GM15510 (cell line): ENCODE data around the gene A4GALT.
A peak's percentile ranks its signal among the peaks of the same experiment; 100 is the strongest.

Experiments used
- POLR2A ChIP-seq: IDR thresholded peaks from 3 replicates; pipeline ENCODE4 v1.6.1; 2011; ENCODE audit warnings: borderline replicate concordance; ENCODE audit not compliant: insufficient read length; ENCODE audit errors: extremely low read depth

A4GALT gene, protein sequence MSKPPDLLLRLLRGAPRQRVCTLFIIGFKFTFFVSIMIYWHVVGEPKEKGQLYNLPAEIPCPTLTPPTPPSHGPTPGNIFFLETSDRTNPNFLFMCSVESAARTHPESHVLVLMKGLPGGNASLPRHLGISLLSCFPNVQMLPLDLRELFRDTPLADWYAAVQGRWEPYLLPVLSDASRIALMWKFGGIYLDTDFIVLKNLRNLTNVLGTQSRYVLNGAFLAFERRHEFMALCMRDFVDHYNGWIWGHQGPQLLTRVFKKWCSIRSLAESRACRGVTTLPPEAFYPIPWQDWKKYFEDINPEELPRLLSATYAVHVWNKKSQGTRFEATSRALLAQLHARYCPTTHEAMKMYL

DNA sequence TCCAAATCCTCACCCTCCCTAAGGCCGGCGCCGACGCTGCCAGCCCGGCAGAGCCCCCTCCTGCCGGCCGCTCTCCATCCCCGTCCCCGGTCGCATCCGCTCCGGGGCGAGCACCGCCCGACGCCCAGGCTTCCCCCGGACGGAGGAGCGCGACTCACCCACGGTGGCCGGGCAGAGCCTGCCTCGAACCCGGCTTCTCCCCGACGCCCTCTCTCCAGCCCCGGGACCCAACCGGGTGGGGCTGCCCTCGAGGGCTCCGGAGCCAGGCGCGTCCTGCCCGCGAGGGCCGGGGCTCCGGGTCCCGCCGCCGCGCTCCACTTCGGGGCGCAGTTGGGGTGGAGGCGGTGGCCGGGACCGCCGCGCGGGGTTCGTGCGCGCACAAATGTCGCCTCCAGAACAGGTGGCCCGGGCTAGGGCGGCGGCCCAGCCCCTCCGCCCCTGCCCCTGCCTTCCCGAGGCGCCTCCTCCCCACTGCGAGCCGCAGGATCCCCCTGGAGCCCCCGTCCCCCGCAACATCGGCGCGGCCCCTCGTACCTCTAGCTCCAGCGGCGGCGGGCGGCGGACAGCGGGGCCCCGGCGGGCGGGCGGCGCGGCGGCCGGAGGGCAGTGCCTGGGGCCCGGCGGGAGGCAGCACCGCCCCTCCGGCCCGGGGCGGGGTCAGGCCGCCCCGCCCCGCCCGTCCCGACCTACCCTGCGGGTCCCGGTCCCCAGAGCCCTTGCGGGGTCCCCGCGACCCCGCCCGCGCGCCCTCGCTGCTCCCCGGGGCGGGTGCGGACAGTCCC is at the start of gene A4GALT:
Gene A4GALT, minus strand, starts transcription at position 608 of the 782 bp plus-strand sequence. CDS start 26,919 bp downstream, outside the sequence.
- TF ChIP-seq POLR2A = peak; percentile 57

DNA sequence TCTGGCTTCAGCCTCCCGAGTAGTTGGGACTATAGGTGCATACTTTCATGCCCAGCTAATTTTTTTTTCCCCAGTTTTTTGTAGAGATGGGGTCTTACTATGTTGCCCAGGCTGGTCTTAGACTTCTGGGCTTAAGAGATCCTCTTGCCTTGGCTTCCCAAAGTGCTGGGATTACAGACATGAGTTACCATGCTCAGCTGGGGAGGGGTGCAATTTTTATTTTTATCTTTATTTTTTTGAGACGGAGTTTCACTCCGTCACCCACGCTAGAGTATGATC is 49.7 kb upstream of the A4GALT start:
- TF ChIP-seq POLR2A = no peak

DNA sequence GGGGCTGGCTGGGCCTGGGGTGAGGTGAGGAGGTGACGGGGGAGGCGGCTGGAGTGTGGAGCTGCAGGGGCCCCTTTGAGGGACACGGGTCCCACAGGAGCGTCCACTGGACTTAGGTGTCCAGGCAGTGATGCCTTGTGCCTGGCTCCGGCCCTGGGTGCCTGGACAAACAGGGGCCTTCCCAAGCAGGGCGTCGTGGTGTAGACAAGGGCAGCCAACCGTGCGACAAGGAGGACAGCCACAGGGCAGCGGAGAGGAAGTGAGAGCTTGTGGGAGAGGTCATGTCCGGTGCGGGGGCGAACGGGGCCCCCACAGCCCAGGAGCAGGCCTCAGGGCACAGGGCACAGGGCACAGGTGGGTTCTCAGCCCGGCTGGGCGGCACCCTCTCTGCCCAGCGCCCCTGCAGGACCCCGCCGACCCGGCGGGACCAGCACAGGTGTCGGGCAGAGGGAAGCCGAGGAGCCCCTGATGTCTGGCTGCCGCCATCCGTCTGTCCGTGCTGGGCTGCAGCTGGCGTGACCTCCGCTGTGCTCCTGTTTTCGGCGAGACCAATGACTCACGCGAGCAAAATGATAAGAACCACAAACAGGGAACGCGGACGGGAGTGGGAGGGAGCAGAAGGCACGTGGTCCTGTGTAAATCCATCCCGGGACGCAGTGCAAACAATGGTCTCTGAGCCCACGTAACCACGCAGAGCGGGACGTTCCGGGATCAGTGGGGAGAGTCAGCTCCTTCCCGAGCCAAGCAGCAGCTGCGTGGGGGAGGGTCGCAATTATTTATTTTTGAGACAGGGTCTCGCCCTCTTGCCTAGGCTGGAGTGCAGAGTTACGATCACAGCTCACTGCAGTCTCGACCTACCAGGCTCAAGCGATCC is 49.1 kb upstream of the A4GALT start:
- no peak for TF ChIP-seq POLR2A

DNA sequence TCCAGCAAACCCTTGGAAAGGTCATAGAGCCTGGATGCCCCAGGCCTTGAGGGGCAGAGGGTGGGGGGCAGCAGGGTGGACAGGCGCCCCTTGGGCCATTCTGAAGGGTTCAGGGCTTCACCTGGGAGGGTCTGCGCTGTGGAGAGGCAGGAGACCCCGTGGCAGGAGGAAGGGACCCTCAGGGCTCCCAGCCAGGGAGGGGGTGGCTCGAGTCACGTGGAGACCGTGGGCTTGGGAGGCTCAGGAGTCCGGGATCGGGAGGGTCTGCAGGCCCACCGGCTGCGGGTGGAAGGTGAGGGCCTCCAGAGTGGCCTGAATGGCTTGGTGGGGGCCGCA is 48.5 kb upstream of the A4GALT start:
- no peak for TF ChIP-seq POLR2A

DNA sequence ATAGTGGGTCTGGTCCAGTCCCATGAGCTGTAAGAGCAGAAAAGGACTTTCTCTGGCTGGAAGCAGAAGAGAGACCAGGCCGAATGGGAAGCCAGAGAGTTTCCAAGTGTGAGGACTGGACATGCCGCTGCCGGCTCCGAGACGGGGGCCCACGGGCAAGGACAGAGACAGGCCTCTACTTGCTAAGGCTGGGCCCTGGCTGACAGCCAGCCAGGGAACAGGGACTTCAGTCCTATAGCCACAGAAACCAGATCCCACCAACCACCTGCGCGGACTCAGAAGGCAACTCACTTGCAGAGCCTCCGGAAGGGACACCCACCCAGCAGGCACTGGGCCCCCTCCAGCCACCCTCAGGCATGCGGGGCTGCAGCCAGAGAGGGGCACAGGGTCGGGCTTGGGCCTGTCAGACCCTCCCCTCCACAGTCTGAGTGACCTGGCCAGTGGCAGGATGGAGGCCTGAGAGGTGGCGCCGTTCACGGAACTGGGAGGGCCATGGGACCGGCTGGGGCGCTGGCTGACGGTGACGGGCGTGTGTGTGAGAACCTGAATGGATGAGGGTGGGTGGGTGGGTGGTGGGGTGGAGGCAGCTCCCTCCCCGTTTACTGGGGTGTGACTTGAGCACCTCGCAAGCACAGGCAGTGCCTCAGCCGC is 47.8 kb upstream of the A4GALT start:
- no peak for TF ChIP-seq POLR2A

DNA sequence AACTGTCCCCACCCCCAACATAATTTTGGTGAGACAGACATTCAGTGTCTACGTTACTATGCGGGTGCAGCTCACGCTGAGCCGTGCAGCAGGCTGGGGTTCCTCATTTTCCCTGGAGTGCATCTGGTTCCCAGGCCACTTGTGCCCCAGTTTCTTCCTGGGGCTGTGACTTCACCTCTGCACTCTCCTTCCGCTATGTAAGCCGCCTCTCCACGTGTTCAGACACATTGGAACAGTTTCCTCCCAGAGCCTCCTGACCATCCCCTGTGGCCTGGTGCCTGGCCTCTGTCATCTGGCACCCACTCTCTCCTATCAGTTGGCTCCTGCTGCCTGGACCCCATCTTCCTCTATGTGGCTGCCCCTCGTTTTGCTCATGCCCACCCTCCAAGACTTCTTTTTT is 46.2 kb upstream of the A4GALT start:
- no peak for TF ChIP-seq POLR2A

DNA sequence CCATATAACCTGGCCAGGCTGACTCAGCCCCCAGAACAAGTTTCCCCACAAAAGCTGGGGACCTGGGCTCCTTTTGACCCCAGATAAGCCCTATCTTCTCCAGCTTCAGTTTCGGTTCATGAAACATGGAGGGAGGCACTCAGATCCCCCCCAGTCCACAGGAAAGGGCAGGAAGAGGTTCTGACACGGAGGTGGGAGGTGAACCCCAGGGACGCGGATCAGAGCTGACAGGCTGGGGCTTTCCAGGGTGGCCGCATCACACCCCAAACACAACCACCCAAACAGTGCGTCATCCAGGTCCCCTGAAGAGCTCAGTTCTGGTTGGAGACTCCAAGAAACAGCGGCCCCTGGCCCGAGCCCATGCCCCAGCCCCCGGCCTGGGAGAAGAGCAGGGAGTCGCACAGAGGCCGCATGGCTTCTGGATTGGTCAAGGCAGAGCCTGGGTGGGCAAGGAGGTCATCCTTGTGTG is 44.3 kb upstream of the A4GALT start:
- no peak for TF ChIP-seq POLR2A

DNA sequence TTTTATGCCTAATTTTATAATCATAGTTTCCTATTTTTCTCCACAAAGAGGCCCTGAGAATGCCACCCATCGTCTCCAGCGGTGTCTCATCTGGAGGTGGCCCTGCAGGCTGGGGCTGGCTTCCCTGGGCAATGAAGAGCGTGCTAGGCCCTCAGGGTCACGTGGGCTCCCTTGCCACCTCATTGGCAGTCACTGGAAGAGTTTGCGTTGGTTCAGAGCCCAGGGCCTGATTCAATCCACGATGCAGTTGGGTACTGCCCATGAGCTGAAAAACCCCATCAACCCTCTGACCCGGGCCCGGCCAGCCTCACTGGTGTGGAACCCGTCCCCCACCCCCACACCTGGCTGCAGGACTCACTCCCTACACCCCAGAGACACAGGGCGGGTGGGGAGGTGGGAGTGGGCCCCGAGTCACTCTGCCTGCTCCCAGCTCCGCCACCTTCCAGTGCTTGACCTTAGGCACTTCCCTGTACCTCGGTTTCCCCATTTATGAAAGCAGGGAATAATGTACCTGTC is 43.4 kb upstream of the A4GALT start:
- no peak for TF ChIP-seq POLR2A

DNA sequence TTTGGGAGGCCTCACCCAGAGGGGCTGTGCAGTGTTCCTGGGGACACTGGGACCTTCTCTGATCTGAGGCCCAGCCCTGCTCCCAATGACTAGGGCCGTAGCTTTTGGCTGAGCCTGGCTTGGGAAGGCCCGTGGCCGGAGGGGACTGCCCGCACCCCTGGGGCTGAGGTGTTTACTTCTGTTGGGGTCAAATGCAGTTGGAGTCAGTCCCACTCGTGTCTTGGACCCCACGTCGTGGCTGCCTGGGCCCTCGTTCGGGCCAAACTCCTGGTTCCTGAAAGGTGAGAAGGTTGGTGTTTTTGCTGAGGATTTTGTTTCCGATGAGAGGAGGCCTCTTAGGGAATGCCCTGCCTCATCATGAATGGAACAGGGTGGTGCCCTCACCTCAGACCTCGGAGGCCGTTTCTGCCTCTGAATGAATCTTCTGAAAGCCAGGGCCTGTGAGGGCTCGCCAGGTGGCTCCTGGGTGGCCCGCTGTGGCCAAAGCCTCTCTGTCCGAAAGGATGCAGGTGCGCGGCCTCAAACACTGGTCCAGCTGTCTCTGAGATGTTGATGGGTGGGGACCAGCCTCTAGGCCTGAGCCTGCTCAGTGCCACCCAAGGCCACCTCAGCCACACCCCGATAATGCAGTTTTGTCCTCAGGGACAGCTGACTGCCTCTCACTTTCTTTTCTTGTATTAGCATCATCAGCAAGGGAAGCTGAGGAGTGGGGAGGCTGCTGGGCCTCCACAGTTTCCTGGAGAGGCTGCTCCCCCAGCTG is 40.3 kb upstream of the A4GALT start:
- TF ChIP-seq POLR2A = no peak

DNA sequence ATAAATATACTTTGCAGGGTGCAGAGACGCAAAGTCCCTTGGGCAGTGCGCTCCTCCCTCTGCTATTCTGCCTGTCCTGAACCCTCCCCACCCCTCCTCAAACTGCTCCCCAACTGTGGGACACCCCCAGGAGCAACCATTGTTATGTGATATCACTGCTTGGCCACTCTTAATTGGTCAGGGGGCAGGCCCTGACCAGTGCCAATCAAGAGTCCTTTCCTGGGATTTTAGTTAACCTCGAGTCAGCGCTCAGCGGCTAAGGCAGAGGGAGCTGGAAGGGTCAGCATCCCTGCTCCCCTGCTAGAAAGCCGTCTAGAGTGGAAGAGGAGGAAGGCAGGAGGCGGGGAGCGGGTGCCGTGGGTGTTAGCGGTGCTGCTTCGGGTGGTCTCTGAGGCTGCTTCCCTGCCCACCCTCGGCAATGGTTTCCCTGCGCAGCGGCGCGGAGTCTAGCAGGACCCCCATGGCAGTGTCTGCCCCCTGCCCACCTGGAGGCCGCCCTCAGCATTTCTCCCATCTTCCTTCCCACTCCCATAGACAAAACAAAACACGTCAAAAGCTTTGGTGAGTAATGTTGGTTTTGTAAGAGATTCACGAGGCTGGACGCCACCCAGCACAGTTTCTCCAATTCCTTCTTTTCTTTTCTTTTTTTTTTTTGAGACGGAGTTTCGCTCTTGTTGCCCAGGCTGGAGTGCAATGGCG is 38.4 kb upstream of the A4GALT start:
- no peak for TF ChIP-seq POLR2A

DNA sequence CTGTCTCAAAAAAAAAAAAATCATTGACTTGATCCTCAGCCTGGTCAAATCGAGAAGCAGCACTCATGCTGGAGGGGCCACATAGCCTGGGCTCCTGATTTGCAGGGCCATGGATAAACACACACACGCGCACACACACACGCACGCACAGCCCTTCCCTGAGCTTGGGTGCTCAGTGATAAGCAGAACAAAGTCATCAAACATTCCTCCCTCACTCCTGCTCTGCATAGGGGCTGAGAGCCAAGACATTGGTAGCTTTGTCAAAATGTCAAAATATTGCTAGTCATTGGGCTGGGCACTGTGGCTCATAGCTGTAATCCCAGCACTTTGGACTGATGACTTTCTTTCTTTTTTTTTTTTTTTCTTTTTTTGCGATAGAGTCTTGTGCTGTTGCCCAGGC is 34.0 kb upstream of the A4GALT start:
- no peak for TF ChIP-seq POLR2A

DNA sequence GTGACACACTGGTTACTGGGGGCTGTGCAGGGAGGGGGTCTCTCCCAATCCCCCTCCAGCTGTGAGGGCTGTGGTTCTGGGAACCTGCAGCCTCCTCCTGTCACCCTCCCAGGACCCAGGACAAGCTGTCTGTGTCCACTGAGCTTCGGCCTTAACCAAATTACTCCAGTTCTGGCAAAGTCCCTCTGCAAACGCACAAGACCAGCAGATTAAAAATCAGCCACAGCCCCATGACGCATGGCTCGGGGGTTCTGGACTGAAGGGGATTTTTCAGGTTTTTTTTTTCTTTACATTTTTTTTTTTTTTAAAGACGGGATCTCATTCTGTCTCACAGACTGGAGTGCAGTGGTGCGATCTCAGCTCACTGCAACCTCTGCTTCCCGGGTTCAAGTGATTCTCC is 32.2 kb upstream of the A4GALT start:
- TF ChIP-seq POLR2A = no peak

DNA sequence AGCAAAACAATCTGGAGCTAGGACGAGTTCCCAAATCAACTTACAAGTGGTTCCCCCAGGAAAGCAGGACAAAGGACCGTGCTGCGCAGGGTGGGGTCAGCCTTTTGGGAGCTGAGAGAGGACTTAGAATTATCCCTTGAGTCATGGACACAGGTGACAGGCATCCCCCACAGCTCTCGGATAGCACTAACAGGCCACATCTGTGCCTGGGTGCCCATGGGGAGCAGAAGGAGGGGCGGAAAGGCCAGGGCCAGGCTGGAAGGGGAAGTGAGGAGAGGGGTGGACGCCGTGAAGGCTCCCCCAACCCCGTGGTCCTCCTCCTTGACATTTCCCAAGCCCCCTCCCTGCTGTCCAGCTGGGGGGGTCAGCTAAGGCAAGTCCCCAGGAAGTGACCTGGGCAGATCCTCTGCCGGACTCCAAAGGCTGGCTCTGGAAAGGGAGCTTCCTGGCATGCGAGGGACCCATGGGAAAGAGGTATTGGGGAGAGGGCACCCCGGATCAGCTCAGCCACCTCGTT is 31.6 kb upstream of the A4GALT start:
- no peak for TF ChIP-seq POLR2A

DNA sequence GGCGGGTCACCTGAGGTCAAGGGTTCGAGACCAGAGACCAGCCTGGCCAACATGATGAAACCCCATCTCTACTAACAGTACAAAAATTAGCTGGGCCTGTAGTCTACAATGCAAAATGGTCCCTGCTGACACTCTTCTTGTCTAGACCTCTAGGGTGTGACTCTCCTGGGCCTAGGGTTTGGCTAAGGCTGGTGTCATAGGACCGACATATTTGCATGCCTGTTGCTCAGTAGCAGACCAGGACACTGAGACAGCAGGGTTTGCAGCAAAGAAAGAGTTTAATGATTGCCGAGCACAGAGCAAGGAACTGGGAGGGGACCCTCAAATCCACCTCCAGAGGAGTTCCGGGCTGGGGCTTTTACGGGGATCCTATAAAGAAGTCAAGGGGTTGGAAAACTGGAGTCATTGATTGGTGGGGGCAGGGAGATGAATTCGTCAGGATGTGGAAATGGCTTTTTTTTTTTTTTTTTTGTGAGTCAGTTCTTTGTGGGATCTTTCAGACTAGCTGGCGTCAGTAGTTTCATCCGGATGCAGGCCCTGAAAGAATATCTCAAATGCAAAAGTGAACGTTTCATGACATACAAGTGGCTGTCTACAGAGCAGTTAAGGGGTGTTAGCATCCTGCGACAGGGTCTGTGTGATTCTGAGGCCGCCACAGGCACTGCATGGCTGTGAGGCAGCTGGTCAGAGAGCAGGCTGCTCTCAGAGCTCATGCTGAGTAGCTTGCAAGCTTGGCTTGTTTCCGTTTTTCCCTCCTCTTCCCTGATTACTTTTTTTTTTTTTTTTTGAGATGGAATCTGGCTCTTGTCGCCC is 27.2 kb upstream of the A4GALT start:
- TF ChIP-seq POLR2A = no peak
